ENCODE results near the gene ADAM17. TPM values are rescaled to one million over a fixed set of nuclear protein-coding genes. Genes with fewer than 3 reads are reported as not detected.
"Not testable (repeated sequence)": the region's sequence is repeated elsewhere in the genome, so short reads cannot be mapped to it uniquely, and the experiment has no call there.

Gene ADAM17
- polyA plus RNA-seq, 3 donors = 30.2 to 34.8 (median 30.9) TPM

DNA sequence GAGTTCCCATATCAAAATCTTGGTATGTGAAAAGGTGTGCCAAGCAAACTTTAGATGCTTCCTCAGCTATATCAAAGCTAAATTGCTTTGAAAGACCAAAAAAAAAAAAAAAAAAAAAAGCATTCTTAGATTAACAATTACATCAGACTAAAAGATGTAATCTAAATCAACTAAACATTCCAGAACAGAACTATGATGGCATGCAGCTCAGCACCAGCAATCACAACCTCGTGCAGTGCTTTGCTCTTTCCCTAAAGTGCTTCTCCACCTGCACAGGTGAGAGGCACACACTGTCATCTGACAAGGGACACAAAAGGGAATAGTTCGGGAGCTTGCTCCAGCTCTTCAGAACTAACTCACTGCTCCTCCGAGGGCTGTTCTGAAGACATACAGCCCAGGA, 37.5 kb downstream of the ADAM17 start:
- H3K4me2 ChIP-seq (replicated peaks; ENCODE audit: extremely low read depth, low read length, poor library complexity, severe bottlenecking) = no peak overlapping the region
- Mint-ChIP-seq H3K36me3 (peaks cover 62 to 81% of the 10 kb centered on the region in 2 donors), H3K4me3 (no peak overlapping the region), H3K4me1 (no peaks in the 10 kb centered on the region), H3K27ac (no peak overlapping the region), H3K27me3 (ENCODE audit: low read depth in 3 of 3) (peaks cover 0 to 1% (median 0%) of the 10 kb centered on the region in 3 donors), H3K9me3 (peaks cover 0 to 6% (median 0%) of the 10 kb centered on the region in 7 donors)
- intact Hi-C loops (cut with micrococcal nuclease) = loop anchor here in 1 of 2 donors (10.0 kb wide), 1 partner anchor 47 kb away; no protein-coding TSS in a partner anchor
- no peak for DNase-seq
- H3K9me3 ChIP-seq (replicated peaks in 1 of 2; ENCODE audit: control insufficient read depth in 1 of 2, insufficient read depth in 1 of 2, low read length in 2 of 2) = no peaks in the 10 kb centered on the region
- H2AFZ ChIP-seq (ENCODE audit: insufficient read depth, low read depth, low read length, poor library complexity, severe bottlenecking) = no peak overlapping the region
- 95% methylated on average over 2 of the region's 3 CpGs for WGBS (ENCODE audit: insufficient coverage)
- H3K36me3 ChIP-seq (replicated peaks in 1 of 2; ENCODE audit: control insufficient read depth in 1 of 2, insufficient read depth in 2 of 2, low read length in 2 of 2) = peaks cover 75 to 93% of the 10 kb centered on the region in 2 donors
- no peaks in the 10 kb centered on the region for H3K4me1 ChIP-seq (ENCODE audit: control insufficient read depth in 1 of 2, insufficient read depth in 2 of 2, low read length in 2 of 2)
- no peak overlapping the region for H3K27ac ChIP-seq (ENCODE audit: low read depth in 1 of 2, low read length in 2 of 2)
- no peak overlapping the region for H3K9ac ChIP-seq (ENCODE audit: insufficient read depth, low read length, poor library complexity, severe bottlenecking)
- H3K4me3 ChIP-seq (replicated peaks in 1 of 3; ENCODE audit: low read depth in 2 of 3, low read length in 3 of 3) = no peak overlapping the region
- no peaks in the 10 kb centered on the region for H3K27me3 ChIP-seq (ENCODE audit: control insufficient read depth in 2 of 2, insufficient read depth in 2 of 2, low read length in 2 of 2)
- peaks cover 20% of the 10 kb centered on the region for H4K20me1 ChIP-seq (ENCODE audit: insufficient read depth, low read length)
- no peaks in the 10 kb centered on the region for H3K79me2 ChIP-seq (ENCODE audit: insufficient read depth, low read length)
- TF ChIP-seq, protein P1, sequence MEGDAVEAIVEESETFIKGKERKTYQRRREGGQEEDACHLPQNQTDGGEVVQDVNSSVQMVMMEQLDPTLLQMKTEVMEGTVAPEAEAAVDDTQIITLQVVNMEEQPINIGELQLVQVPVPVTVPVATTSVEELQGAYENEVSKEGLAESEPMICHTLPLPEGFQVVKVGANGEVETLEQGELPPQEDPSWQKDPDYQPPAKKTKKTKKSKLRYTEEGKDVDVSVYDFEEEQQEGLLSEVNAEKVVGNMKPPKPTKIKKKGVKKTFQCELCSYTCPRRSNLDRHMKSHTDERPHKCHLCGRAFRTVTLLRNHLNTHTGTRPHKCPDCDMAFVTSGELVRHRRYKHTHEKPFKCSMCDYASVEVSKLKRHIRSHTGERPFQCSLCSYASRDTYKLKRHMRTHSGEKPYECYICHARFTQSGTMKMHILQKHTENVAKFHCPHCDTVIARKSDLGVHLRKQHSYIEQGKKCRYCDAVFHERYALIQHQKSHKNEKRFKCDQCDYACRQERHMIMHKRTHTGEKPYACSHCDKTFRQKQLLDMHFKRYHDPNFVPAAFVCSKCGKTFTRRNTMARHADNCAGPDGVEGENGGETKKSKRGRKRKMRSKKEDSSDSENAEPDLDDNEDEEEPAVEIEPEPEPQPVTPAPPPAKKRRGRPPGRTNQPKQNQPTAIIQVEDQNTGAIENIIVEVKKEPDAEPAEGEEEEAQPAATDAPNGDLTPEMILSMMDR (IDR thresholded peaks at IDR 0.05) = no peak

DNA sequence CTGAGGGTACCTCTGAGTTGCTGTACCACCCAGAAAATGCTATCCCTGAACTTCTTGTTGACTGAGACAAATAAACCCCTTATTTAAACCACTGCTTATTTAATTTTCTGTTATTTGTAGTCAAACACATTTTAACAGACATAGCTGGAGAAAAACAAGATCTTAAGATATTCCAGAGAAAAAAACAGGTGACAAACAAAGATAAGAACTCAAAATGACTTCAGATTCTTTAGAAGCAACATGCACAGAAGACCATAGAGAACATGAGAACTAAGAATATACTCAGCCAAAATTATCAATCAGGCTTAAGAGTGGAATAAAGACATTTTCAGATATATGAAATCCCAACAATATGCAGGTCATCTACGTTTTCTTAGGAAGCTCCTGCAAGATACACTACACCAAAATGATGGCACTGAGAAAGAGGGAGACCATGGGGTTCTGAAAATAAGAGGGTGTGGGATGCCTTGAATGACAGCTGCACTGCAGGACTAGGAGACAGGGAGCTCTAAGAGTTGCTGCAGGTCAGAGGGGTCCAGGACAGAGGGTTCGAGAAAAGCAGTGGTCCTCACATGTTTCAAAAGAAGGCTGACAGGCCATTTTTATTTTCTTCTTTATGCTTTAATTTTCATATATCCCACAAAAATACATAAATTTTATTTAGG, 38.4 kb downstream of the ADAM17 start:
- H3K4me1 ChIP-seq (ENCODE audit: control insufficient read depth in 1 of 2, insufficient read depth in 2 of 2, low read length in 2 of 2) = no peaks in the 10 kb centered on the region
- TF ChIP-seq, protein P1 (IDR thresholded peaks at IDR 0.05) = no peak
- peak overlapping the region in 1 of 2 donors; percentile 45 for H3K27ac ChIP-seq (ENCODE audit: low read depth in 1 of 2, low read length in 2 of 2)
- H3K9me3 ChIP-seq (replicated peaks in 1 of 2; ENCODE audit: control insufficient read depth in 1 of 2, insufficient read depth in 1 of 2, low read length in 2 of 2) = no peaks in the 10 kb centered on the region
- intact Hi-C loops (cut with micrococcal nuclease) = loop anchor here in 1 of 2 donors (10.0 kb wide), 1 partner anchor 48 kb away; no protein-coding TSS in a partner anchor
- H3K36me3 Mint-ChIP-seq = peaks cover 64 to 86% of the 10 kb centered on the region in 2 donors
- peak overlapping the region in 4 of 7 donors; percentile 2 to 47 (median 18) for H3K27ac Mint-ChIP-seq
- DNase-seq = no peak
- no peak overlapping the region for H2AFZ ChIP-seq (ENCODE audit: insufficient read depth, low read depth, low read length, poor library complexity, severe bottlenecking)
- H4K20me1 ChIP-seq (ENCODE audit: insufficient read depth, low read length) = peaks cover 20% of the 10 kb centered on the region
- H3K4me3 ChIP-seq (replicated peaks in 1 of 3; ENCODE audit: low read depth in 2 of 3, low read length in 3 of 3) = no peak overlapping the region
- H3K79me2 ChIP-seq (ENCODE audit: insufficient read depth, low read length) = no peaks in the 10 kb centered on the region
- no peaks in the 10 kb centered on the region for H3K4me1 Mint-ChIP-seq
- peaks cover 0 to 6% (median 0%) of the 10 kb centered on the region in 7 donors for H3K9me3 Mint-ChIP-seq
- WGBS (ENCODE audit: insufficient coverage) = no CpG with 5 or more reads among the region's 2 CpGs
- H3K4me2 ChIP-seq (replicated peaks; ENCODE audit: extremely low read depth, low read length, poor library complexity, severe bottlenecking) = no peak overlapping the region
- H3K36me3 ChIP-seq (replicated peaks in 1 of 2; ENCODE audit: control insufficient read depth in 1 of 2, insufficient read depth in 2 of 2, low read length in 2 of 2) = peaks cover 74 to 95% of the 10 kb centered on the region in 2 donors
- H3K9ac ChIP-seq (ENCODE audit: insufficient read depth, low read length, poor library complexity, severe bottlenecking) = no peak overlapping the region
- H3K4me3 Mint-ChIP-seq = no peak overlapping the region
- H3K27me3 ChIP-seq (ENCODE audit: control insufficient read depth in 2 of 2, insufficient read depth in 2 of 2, low read length in 2 of 2) = no peaks in the 10 kb centered on the region
- H3K27me3 Mint-ChIP-seq (ENCODE audit: low read depth in 3 of 3) = peaks cover 0 to 1% (median 0%) of the 10 kb centered on the region in 3 donors

DNA sequence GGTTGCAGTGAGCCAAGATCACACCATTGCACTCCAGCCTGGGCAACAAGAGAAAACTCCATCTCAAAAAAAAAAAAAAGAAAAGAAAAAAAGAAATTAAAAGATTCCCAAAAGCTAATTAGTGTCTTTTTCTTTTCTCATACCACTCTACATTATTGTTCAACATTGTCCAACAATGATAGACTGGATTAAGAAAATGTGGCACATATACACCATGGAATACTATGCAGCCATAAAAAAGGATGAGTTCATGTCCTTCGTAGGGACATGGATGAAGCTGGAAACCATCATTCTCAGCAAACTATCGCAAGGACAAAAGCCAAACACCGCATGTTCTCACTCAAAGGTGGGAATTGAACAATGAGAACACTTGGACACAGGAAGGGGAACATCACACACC, 41.7 kb downstream of the ADAM17 start:
- H4K20me1 ChIP-seq (ENCODE audit: insufficient read depth, low read length) = peaks cover 14% of the 10 kb centered on the region
- intact Hi-C loops (cut with micrococcal nuclease) = loop anchor here in 1 of 2 donors (10.0 kb wide), 1 partner anchor 51 kb away; no protein-coding TSS in a partner anchor
- not testable (repeated sequence) for H3K4me3 ChIP-seq (replicated peaks in 1 of 3; ENCODE audit: low read depth in 2 of 3, low read length in 3 of 3); H3K9me3 ChIP-seq (replicated peaks in 1 of 2; ENCODE audit: control insufficient read depth in 1 of 2, insufficient read depth in 1 of 2, low read length in 2 of 2); H3K79me2 ChIP-seq (ENCODE audit: insufficient read depth, low read length); H2AFZ ChIP-seq (ENCODE audit: insufficient read depth, low read depth, low read length, poor library complexity, severe bottlenecking); DNase-seq; H3K27ac ChIP-seq (ENCODE audit: low read depth in 1 of 2, low read length in 2 of 2); H3K4me1 Mint-ChIP-seq; H3K4me3 Mint-ChIP-seq; H3K4me1 ChIP-seq (ENCODE audit: control insufficient read depth in 1 of 2, insufficient read depth in 2 of 2, low read length in 2 of 2); H3K27me3 ChIP-seq (ENCODE audit: control insufficient read depth in 2 of 2, insufficient read depth in 2 of 2, low read length in 2 of 2); H3K9ac ChIP-seq (ENCODE audit: insufficient read depth, low read length, poor library complexity, severe bottlenecking); H3K27me3 Mint-ChIP-seq (ENCODE audit: low read depth in 3 of 3); H3K4me2 ChIP-seq (replicated peaks; ENCODE audit: extremely low read depth, low read length, poor library complexity, severe bottlenecking); H3K9me3 Mint-ChIP-seq
- WGBS (ENCODE audit: insufficient coverage) = no CpG with 5 or more reads among the region's 3 CpGs
- Mint-ChIP-seq H3K36me3 (peaks cover 46 to 77% of the 10 kb centered on the region in 2 donors), H3K27ac (peak overlapping the region in 1 of 7 donors; percentile 8)
- peaks cover 53 to 88% of the 10 kb centered on the region in 2 donors for H3K36me3 ChIP-seq (replicated peaks in 1 of 2; ENCODE audit: control insufficient read depth in 1 of 2, insufficient read depth in 2 of 2, low read length in 2 of 2)
